Mucosa of rectum (tissue), 2 donors: ENCODE results near the gene CCDC73.

Experiments used
- H3K27ac ChIP-seq, 2 donors: one replicate each; pipeline ENCODE4 v1.7.0; 2013; ENCODE audit warnings: inconsistent platforms in 2 of 2, low read depth in 2 of 2, low read length in 2 of 2
- H3K27me3 ChIP-seq, 2 donors: one replicate each; pipeline ENCODE4 v1.7.0; 2013; ENCODE audit warnings: low read length in 2 of 2; ENCODE audit not compliant: control insufficient read depth in 2 of 2, insufficient read depth in 2 of 2
- H3K36me3 ChIP-seq, 2 donors: one replicate each; pipeline ENCODE4 v1.7.0; 2013; ENCODE audit warnings: low read length in 2 of 2; ENCODE audit not compliant: control insufficient read depth in 2 of 2, insufficient read depth in 2 of 2
- H3K4me1 ChIP-seq, 2 donors: one replicate each; pipeline ENCODE4 v1.7.0; 2013; ENCODE audit warnings: low read length in 2 of 2, mild to moderate bottlenecking in 1 of 2; ENCODE audit not compliant: control insufficient read depth in 2 of 2, insufficient read depth in 2 of 2
- H3K4me3 ChIP-seq, 2 donors: one replicate each; pipeline ENCODE4 v1.7.0; 2013; ENCODE audit warnings: low read length in 2 of 2
- H3K9ac ChIP-seq, 2 donors: one replicate each; pipeline ENCODE4 v1.7.0; 2013; ENCODE audit warnings: low read length in 2 of 2, low read depth in 1 of 2, mild to moderate bottlenecking in 1 of 2
- H3K9me3 ChIP-seq, 2 donors: one replicate each; pipeline ENCODE4 v1.7.0; 2013; ENCODE audit warnings: low read length in 2 of 2; ENCODE audit not compliant: control insufficient read depth in 2 of 2
- donor health status: healthy.
- donor health status: Normal muscosa, but diverticular disease.

The CCDC73 gene

GRCh38 chr11:32562839-32563599, 231.4 kb downstream of the CCDC73 start:
- no peak overlapping the region for H3K27ac ChIP-seq
- H3K27me3 ChIP-seq: no peaks in the 10 kb centered on the region
- H3K4me3 ChIP-seq: no peak overlapping the region
- H3K4me1 ChIP-seq: no peaks in the 10 kb centered on the region
- H3K36me3 ChIP-seq: no peaks in the 10 kb centered on the region
- H3K9me3 ChIP-seq: no peaks in the 10 kb centered on the region
- H3K9ac ChIP-seq: no peak overlapping the region

GRCh38 chr11:32561835-32562234, 232.6 kb downstream of the CCDC73 start:
- H3K4me1 ChIP-seq: no peaks in the 10 kb centered on the region
- H3K36me3 ChIP-seq: no peaks in the 10 kb centered on the region
- H3K27me3 ChIP-seq: no peaks in the 10 kb centered on the region
- H3K9ac ChIP-seq: no peak overlapping the region
- no peaks in the 10 kb centered on the region for H3K9me3 ChIP-seq
- H3K27ac ChIP-seq: no peak overlapping the region
- no peak overlapping the region for H3K4me3 ChIP-seq

DNA sequence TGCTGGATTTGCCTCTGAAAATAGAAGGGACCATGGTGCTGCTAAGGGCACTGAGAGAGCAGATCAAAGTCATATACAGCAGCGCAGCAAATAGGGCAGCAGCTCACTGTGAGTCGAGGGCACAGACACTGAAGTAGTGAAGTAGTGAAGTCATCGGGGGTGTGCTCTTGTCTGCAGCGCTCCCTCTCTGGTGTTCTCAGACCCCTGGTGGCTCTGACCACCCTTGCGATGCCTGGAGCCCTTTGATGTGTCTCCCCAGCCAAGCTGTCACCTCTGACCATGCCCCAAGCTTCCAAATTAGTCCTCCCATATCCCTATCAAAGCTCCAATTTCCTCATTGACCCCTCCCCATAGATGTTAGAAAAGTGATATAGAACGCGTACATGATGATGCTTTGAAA, 238.6 kb downstream of the CCDC73 start:
- no peaks in the 10 kb centered on the region for H3K27me3 ChIP-seq

DNA sequence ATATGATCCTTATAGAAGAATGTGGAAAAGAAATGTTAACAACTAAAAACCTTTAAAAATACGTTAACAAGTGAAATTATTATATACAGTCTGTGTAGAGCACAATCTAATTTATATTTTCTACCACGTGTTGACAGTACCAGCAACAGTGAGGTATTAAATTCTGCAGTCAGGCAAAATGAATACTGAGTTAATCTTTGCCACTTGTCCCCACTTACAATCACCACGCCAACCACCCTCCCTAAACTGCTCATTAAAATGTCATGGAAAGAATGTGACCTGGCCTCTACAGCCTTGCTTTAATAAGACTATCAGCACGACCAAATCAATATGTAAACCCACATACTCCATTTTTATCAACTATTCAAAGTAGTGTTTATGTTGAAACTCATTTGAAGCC, 239.4 kb downstream of the CCDC73 start:
- H3K4me1 ChIP-seq: no peaks in the 10 kb centered on the region
- no peak overlapping the region for H3K27ac ChIP-seq
- no peak overlapping the region for H3K9ac ChIP-seq
- no peaks in the 10 kb centered on the region for H3K27me3 ChIP-seq
- H3K4me3 ChIP-seq: no peak overlapping the region
- H3K9me3 ChIP-seq: no peaks in the 10 kb centered on the region
- H3K36me3 ChIP-seq: no peaks in the 10 kb centered on the region

More for the DNA sequence above, 238.6 kb downstream of the CCDC73 start:
- Histone ChIP-seq H3K4me3 (no peak overlapping the region), H3K36me3 (no peaks in the 10 kb centered on the region), H3K4me1 (no peaks in the 10 kb centered on the region), H3K9me3 (no peaks in the 10 kb centered on the region), H3K27ac (no peak overlapping the region), H3K9ac (no peak overlapping the region)
